Fibroblast of skin of left quadriceps (primary cell): ENCODE results near the gene DAB2.

ENCODE experiments used
- DNase-seq, 2 experiments: peaks; one replicate each; pipeline ENCODE4 v3.0.0-alpha.2; 2013; ENCODE audit warnings: low read depth in 2 of 2

Gene DAB2

DNA sequence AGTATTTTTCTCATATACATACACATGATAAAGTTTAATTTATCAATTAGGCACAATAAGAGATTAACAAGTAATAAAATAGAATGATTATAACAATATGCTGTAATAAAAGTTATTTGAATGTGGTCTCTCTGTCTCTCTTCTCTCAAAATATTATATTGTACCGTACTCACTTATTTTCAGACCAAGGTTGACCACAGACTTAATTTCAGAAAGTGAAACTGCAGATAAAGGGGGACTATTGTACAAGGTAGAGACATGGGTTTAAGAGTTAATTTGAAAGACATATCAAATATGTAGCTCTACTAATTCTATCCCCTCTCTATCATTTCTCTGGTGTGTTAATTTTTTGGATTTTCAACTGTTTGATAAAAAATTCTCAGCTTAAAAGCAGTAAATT is 40.5 kb downstream of the DAB2 start:
- DNase-seq: no peak

DNA sequence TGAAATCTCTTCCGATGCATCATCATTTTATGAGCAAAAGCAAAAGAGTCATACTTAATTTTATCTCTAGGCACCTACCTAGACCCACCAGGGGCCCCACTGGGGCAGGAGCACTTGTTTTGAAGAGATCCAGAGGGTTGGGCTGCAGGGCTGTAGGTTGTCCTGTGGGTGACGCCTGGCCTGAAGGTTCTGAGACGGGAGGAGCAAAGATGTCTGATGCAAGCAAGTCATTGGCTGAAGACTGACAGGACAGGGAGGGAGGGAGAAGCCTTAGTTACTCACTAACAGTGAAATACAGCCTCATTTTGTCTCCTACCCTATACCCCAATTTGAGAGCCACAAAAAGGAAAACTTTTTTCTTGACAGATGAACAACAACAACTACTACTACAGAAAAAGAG is 43.4 kb downstream of the DAB2 start:
- DNase-seq: no peak

DNA sequence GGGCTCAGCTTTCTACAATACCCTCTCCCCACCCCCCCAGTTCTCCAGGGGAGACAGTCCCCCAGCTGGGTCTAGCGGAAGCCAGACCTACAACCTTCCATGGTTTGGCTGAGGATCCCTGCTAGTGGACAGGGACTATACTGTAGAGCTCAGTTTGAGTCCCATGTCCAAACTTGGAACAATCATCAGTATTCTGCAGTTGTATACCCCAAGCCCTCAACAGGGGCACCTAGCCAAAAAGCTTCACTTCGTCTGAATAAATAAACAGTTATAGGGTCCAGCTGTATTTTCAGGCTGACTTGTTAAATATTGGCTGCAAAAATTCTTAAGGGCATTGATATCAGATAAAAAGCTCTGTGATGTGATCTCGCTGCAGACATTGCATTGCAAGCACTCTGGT is 45.1 kb downstream of the DAB2 start:
- no peak for DNase-seq

DNA sequence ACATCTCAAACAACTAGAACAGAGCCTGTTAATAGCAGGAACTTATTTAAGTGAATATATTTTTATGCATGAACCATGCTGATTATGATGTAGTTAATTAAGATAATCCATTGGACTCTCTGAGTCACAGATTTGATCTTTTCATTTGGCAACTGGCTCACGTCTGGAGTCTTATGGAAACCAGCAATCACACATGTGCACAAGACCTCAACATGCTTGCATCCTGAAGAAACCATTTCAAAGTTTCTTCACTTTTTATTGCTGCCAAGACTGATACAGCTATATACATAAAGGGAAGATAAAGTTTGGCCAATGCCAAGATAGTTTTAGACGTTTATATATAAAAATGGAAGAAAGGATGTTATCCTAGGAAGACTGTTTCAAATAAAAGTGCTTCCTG is 47.2 kb downstream of the DAB2 start:
- no peak for DNase-seq

DNA sequence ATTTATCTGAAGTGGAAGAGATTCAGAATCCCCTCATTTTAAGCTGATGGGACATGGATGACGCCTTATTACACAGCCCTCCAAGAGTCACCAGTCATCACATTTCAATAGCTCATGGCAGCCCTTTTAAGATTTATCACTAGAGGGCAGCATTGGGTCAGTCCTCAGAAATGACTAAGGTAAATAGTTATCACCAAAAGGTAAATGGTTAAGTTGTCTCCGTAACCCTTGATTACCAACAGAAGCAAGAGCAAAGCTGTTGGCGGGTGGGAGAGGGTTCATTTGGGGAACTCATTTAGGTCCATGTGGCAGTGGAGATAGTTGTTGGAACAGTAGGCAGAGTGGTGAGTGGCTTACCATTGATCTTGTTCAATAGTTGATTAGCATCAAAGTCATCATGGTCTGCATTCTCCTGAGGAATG is 48.5 kb downstream of the DAB2 start:
- no peak for DNase-seq

DNA sequence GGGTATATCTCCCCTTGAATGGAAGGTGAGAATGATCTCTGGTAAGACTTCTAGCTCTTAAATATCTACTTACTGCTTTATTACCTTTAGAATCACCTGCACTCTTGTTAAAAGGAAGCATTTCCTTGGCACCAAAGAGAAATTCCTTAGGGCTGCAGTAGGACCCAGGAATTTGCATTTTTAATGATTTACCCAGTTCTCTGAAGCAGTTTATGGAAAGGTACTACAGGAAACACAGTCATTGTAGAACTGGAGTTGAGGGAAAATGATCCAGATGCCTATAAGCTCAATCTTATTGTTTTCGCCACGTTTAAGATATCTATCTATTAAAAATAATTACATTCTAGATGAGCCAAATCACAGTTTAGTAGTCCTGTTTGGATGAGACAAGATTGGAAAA is 51.0 kb downstream of the DAB2 start:
- no peak for DNase-seq

DNA sequence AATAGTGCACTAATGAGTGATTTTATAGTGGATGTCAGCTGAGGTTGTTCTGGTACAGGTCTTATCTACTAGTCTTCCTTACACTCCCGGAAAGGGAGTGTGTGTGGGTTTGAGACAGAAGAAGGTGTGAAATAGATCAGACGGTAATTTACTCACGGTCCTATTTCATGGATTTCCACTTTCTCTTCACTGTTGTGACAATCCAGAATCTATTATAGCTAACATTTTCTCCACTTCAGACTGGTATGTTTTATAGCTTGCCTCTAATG is 53.5 kb downstream of the DAB2 start:
- DNase-seq: no peak

DNA sequence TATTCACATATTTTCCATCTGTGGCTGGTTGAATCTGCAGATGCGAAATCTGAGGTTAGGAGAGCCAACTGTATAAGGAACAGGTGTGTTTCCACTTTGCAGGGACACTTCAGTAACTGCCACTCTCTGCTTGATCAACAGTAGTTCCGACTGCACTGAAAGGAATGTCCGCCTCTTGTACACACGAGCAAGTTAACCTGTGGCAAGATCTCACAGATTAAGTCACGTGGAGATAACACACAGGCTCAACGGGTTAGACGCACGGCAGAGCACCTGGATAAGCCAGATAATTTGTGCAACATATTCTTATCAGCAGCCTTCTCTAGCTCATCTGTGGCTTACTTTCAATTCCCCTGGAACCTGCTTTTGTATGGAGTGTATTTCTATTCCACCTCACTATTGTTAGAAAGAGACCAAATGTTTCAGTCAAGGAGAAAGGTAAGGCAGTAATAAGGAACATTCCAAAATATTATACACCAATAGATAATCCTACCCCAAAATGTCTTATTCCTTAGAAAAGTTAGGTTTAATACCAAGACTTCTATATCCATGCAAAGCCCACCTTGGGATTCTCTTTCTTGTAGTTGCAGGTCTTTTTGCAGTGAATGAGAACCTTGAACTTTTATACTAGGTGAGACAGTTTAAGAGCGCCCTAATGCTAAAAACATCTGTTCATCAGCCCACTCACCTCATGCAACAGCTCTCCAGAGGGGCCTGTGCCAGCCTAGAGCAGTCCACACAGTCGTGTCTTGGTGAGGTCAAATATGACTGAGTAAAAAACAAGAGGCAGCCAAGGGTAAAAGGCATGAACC is 54.0 kb downstream of the DAB2 start:
- DNase-seq: no peak

DNA sequence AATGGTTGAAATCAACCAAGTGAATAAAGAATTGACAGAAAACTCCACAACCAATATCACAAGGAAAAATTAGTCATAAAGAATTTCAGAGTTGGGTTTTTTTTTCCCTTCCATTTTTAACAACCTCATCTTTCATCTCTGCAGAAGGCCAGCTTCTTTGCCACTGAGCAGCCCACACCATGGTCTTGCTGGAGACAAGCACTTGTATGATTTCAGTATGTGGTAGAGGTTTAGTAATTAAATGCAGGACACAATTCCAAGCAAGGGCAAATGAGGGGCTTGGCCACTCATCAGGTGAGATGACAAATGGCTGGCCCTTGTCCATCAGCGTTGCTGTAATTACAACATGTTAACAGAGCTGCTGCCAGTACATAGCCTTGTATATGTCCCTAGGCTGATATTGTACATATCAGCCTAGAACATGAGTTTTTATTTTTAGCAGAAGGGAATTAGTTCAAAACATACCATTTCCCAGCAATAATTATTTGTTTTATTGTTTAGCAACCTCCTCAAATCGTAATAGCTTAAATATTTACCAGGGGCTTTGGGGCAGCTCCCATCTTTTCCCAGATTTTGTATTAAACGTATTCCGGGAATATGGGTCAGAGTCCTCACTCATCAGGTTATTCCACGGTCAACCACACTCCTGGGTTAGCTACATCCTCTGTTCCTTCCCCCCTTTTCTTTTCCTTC is 55.5 kb downstream of the DAB2 start:
- DNase-seq: no peak

DNA sequence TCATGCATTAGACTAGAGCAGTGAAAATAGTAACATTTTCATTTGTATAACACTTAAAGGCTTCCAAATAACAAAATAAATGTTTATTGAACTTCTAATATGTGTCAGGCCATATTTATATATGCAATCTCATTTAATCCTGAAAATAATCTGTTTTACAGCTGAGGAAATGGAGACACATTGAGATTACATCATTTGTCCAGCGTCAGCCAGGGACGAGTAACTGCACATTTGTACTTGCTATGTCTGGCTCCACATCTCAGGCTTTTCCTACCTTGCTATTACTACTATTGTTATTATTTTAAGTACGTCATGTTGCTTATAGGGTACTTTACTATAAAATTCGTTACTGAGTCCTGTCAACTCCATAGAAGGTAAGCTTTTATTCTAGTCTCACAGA is 56.7 kb downstream of the DAB2 start:
- no peak for DNase-seq

DNA sequence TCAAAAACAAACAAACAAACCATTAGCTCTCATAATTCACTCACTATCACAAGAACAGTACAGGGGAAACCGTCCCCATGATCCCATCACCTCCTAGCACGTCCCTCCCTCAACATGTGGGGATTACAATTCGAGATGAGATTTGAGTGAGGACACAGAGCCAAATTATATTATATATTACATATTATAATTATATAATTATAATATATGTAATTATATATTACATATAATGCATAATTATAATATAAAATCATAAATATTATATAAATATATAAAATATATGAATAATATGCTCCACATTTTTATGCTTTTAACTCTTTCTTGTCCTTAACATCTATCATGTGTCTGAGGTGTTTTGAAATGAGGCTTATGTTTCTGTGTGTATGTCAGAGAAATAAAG is 57.1 kb downstream of the DAB2 start:
- DNase-seq: no peak

DNA sequence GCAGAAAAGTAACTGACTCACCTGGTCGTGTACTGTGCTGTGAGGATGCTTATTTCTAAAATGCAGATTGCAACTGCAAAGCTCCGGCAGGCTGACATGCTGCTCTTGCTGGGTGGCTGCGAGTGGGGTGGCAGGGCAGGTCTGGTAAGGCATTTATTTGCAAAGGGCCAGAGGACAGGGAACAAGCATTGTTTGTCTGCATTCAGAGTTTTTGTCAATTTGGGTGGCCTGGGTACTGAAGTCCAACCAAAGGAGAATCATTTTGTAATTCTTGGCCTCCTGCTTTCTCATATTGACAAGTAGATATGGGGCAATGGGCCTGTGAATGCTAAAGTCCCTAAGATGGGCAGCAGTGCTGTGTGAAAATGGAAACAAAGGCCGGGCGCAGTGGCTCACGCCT is 60.4 kb downstream of the DAB2 start, which contains the start of gene C9:
Gene C9, minus strand, starts transcription at position 129 of the 400 bp plus-strand sequence. Its CDS starts 31 bp downstream, at position 98.
- DNase-seq: no peak

DNA sequence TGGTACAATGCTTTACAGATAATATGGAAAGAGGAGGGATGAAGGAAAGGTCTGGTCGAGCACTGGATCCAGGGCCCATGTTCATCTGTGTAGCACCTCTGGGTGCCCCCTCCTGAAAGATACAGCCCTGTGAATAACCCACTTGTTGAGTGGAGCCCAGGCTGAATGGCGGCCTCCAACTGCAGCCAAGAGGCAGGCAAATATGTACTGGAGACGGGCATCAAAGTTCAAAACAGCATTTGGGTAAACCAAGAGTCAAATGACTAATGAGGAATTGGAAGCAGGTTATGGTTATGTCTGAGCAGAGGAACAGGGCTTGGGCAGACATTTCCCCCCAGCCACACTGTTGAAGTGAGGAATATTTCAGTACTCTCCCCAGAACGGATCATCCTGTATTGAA is 61.6 kb downstream of the DAB2 start:
- no peak for DNase-seq

DNA sequence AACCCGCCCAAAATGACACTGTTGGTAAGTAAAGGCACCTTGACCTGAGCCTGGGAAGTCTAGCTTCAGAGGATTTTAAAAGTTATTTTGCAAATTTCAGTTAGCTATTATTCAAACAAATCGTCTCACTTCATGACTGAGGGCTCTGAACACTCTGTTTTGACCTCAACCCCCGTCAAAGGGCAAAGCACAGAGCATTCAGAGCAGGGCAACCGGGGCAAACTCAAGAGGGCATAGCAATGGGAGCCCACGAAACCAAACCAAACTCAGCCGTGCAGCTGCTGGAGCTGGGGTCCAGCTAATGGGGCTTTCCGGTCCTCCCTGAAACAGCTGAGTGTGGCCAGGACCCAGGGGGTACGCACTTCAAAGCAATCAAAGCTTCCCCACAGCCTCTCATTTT is 62.1 kb downstream of the DAB2 start:
- no peak for DNase-seq

DNA sequence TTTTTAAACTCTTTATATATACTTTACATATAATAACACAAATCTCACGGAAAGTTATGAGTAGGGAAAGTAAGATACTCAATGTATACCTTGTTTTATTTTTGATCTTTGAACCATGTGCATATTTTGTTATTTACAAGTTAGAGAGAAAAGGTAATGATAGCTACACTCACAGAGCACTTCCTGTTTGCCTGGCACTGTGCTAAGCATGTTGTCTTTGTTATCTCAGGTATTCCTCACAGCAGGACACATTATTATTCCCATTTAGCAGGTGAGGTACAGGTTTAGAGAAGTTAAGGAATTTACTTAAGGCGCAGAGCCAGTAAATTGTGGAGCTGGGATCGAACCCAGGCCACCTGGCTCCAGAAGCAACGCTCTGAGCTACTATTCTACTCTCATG is 63.5 kb downstream of the DAB2 start:
- no peak for DNase-seq

DNA sequence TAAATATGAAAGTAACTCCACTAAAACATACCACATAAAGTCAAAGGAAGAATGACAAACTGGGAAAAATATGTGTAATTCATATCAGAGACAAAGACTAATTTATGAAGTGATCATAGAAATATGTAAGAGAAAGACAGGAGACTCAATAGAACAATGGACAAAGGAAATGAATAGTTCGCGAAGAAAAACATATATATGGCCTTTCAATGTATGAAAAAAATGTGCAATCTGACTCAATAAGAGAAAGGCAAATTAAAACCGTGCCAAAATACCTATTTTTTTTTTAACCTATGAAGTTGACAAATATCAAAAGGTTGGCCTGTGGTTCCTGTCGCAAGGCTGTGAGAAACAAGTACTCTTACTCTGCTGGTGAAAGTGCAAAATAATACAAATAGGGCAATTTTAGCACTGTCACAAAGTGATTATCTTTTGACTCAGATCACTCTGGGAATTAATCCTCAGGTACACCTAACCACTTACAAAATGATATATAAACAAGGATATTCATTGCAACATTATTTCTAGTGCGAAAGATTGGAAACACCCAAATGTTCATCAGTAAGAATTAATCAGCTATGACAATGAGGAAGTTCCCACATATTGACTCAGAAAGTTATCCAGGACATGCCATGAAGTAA is 64.2 kb downstream of the DAB2 start:
- no peak for DNase-seq

DNA sequence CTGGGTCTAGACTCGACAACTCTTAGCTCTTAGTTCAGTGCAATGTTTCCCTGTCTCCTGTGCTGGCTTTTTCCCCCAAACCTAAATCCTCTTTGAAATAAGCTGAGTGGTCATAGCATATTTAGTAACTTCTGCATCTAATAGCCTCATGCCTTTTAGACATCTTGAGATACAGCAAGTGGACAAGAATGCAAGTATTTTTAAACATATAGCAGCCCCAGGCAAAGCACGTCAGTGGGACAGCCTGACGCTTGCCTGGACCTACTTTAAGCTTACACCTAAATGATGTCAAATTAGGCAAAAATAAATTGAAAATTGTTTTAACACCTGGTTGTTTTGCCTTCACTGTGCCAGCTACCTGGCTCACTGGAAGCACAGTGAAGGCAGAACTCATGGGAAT is 68.5 kb downstream of the DAB2 start:
- DNase-seq: no peak

DNA sequence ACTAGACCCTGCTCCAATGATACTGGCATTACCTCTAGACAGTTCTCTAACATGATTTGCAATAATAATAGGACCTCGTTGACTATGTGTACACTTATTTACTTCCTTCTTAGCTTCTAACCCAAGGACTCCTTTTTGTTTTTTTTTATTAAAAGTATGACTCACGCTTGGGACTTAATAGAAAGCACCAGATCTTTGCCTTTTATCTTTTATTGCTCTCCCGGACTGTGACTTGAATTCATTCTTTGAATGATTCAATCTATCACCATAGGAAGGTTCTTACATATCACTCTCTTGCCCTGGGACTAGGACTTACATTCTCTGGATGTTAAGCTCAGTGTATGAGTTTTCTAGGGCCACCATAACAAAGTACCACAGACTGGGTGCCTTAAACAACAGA is 69.5 kb downstream of the DAB2 start:
- DNase-seq: no peak

DNA sequence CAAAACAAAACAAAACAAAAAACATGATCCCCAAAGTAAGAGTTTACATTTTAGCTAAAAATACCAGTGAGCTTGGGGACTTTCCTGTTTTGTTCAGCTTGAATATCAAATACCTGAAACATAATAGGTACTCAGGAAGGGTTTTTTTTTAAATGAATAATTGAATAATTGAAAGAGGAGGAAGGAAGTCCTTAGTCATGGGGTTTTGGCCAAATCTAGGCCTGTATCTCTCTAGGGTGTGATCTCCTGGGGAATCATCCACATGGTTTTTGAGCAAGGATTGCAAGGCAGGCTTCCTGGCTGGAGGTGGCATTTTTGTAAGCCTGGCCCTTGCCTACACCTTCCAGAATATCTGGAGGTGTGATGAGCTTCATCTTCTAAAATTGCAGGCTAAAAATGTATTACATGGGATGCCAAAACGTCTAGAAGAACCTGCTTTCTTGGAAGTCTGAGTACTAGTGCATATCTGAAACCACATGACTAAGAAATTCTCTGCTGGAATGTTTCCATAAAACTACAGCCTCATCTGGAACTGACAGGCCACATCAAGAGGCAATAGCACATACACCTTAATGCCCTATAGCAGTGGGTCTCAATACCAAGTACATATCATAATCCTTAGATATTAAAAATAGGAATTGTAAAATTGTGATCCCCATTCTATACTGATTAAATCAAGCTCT is 70.9 kb downstream of the DAB2 start:
- DNase-seq: no peak

DNA sequence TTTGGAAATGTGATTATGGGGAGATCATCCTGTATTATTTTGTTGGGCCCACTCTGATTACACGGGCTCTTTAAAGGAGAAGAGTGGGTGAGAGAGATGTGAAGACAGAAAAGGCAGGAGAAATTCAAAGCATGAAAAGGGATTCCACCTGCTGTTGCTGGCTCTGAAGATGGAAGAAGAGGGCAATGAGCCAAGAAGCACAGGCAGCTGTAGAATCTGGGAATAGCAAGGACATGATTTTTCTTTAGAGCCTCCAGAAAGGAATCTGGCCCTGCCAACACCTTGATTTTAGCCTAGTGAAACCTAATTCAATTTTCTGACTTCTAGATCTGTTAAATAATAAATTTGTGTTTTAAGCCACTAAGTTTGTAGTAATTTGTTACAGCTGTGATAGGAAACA is 71.8 kb downstream of the DAB2 start:
- no peak for DNase-seq

DNA sequence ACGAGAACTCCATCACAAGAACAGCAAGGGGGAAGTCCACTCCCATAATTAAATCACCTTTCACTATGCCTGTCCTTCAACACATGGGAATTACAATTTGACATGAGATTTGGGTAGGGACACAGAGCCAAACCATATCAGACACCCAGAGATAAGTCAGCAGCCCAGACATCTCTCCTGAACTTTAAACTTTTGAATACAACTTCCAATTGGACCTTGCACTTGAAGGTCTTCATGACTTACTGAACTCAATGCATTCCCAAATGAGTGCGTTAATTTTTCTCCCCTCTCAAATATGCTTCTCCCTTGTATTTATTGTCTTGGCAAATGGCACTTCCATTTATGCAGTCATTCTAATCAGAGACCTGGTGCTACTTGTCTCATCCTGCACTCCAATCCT is 72.6 kb downstream of the DAB2 start:
- DNase-seq: no peak

DNA sequence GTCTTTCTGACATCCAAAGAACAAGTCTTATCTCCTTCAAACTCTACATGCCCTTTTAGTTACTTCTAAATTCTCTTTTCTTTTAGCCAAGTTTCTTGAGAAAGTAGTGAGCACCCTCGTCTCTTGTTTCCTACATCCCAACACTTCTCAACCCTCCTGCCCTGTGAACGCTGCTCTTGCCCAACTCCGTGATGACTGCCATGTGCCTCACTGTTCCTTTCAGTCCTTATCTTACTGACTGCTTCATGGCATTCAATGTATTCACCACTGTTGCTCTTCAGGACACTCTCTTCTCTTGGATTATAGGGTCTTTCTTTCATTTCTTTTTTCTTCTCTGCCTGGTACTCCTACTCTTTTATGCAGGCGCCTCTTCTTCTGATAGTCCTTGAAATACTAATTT is 75.3 kb downstream of the DAB2 start:
- no peak for DNase-seq

DNA sequence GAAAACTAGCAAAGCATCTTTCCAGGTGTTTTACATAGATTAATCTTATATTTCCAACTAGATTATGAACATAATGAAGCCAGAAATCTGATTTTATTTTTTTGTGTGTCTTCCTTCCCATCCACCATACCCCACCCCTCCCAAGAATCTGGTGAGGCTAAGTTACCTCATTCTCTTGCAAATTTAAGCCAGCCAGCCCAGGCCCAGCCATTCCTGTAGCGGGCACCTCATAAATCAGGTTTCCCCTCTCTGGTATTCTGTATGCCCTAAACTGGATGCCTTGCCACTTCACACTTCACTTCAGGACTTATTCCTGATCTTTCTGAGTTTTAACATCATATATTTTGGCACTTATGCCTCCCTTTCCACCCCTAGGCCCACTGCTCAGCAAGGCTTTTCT is 82.3 kb downstream of the DAB2 start:
- DNase-seq: no peak
